ENCODE data around the gene AGBL4. TPM values are rescaled to one million over a fixed set of nuclear protein-coding genes. Genes with fewer than 3 reads are reported as not detected.
"Not testable (repeated sequence)": the region's sequence is repeated elsewhere in the genome, so short reads cannot be mapped to it uniquely, and the experiment has no call there.

AGBL4 gene
- total and polyA plus RNA-seq, 2 experiments from 2014 or later, result not detected

DNA sequence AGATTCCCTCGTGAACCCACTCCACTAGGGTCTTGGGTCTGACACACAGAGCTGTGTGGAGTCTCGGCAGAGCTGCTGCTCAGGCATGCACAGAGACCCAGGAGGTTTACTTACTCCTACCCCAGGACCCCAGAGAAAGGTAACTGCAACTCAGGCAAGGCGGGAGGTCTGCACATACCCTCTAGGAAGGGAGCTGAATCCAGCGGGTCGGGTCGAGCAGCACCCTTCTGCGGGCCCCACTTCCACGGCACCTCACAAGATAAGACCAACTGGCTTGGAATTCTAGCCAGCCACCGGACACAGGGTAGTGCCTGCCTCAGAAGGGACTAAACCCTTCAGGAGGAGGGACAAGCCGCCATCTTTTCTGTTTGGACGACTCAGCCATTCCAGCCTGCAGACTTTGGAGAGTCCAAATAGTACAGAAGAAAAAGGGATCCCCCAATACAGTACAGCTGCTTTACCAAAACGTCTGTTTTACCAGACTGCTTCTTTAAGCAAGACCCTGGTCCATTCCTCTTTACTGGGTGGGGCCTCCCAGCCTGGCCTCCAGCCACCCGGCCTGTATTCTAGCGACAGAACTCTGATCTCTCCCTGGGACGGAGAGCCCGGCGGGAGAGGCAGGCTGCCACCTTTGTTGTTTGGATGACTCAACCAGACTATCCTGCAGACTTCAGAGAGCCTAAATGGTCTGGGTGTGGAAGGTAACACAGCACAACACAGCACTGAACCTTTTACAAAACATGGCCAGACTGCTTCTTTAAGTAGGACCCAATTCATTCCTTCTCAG, 692.5 kb downstream of the AGBL4 start:
- Histone ChIP-seq H3K36me3 (ENCODE audit: low read depth) (no peaks in the 10 kb centered on the region), H3K9ac (no peak overlapping the region), H3K4me3 (no peak overlapping the region), H3K4me2 (ENCODE audit: unreplicated experiment) (no peak overlapping the region), H4K20me1 (ENCODE audit: insufficient read depth) (no peaks in the 10 kb centered on the region), H3F3A (ENCODE audit: insufficient read depth) (no peaks in the 10 kb centered on the region), H3K9me3 (ENCODE audit: low read depth) (no peaks in the 10 kb centered on the region), H3K4me1 (ENCODE audit: insufficient read depth) (no peaks in the 10 kb centered on the region), H3K79me2 (ENCODE audit: insufficient read depth) (no peaks in the 10 kb centered on the region), H2AFZ (no peak overlapping the region), H3K27me3 (replicated peaks; ENCODE audit: insufficient read depth) (no peaks in the 10 kb centered on the region), H3K9me2 (ENCODE audit: insufficient read depth) (no peaks in the 10 kb centered on the region), H3K27ac (no peak overlapping the region)
- in situ Hi-C loops (cut with MboI), result no loop called here
- WGBS, 2 experiments (ENCODE audit: low coverage in 1 of 2, low lambda C conversion rate in 2 of 2, missing lambda C conversion rate in 2 of 2), result 32 to 47% methylated on average over 17 of the region's 17 CpGs
- no peak for TF ChIP-seq EZH2 (IDR thresholded peaks at IDR 0.05; ENCODE audit: insufficient read depth, poor library complexity, severe bottlenecking)
- no peak for TF ChIP-seq EZH2phosphoT487 (IDR thresholded peaks at IDR 0.05; ENCODE audit: insufficient read depth, low read depth)
- DNase-seq, result no peak

DNA sequence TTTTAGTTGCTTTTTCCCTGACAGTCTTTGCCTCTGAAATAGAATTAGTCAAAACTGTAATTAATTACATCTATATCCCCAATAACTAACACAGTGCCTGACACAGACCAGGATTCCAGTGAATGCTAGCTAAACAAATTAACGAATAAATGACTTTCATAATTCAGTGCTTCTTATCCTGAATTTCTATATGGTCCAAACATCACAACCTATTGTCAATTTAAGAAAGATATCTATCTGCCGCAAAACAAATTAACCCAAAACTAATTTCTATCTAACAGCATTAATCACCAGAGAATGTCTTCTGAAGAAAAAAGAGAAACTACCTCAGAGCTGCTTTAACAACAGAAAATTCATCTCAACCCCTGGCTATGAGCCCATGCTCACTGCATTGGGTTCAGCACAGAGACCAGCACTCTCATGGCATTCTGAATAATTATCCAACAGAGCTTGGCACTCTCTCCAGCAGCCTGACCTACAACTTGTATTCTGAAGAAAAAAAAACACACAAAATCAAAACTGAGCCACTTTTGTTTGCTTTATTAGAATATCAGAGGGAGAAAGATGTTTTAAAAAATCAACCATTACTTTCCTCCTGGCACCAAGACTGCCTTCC, 699.7 kb downstream of the AGBL4 start:
- DNase-seq, result no peak
- H3F3A ChIP-seq (ENCODE audit: insufficient read depth), result no peaks in the 10 kb centered on the region
- H3K27me3 ChIP-seq (replicated peaks; ENCODE audit: insufficient read depth), result no peaks in the 10 kb centered on the region
- H3K36me3 ChIP-seq (ENCODE audit: low read depth), result no peaks in the 10 kb centered on the region
- H4K20me1 ChIP-seq (ENCODE audit: insufficient read depth), result no peaks in the 10 kb centered on the region
- no peak overlapping the region for H3K4me2 ChIP-seq (ENCODE audit: unreplicated experiment)
- H3K27ac ChIP-seq, result no peak overlapping the region
- no peak overlapping the region for H3K9ac ChIP-seq
- WGBS, 2 experiments (ENCODE audit: low coverage in 1 of 2, low lambda C conversion rate in 2 of 2, missing lambda C conversion rate in 2 of 2), result 37 to 43% methylated on average over 2 of the region's 2 CpGs
- in situ Hi-C loops (cut with MboI), result no loop called here
- H3K79me2 ChIP-seq (ENCODE audit: insufficient read depth), result no peaks in the 10 kb centered on the region
- H3K4me3 ChIP-seq, result no peak overlapping the region
- no peaks in the 10 kb centered on the region for H3K9me2 ChIP-seq (ENCODE audit: insufficient read depth)
- H3K4me1 ChIP-seq (ENCODE audit: insufficient read depth), result no peaks in the 10 kb centered on the region
- H2AFZ ChIP-seq, result no peak overlapping the region
- no peaks in the 10 kb centered on the region for H3K9me3 ChIP-seq (ENCODE audit: low read depth)
- TF ChIP-seq EZH2 (IDR thresholded peaks at IDR 0.05; ENCODE audit: insufficient read depth, poor library complexity, severe bottlenecking) (no peak), EZH2phosphoT487 (IDR thresholded peaks at IDR 0.05; ENCODE audit: insufficient read depth, low read depth) (no peak)

GRCh38 chr1:49320493-49320892, 703.3 kb downstream of the AGBL4 start:
- H3K79me2 ChIP-seq (ENCODE audit: insufficient read depth); H3K4me2 ChIP-seq (ENCODE audit: unreplicated experiment); in situ Hi-C loops (cut with MboI); H3F3A ChIP-seq (ENCODE audit: insufficient read depth); H4K20me1 ChIP-seq (ENCODE audit: insufficient read depth); H3K4me3 ChIP-seq; H3K9ac ChIP-seq; H3K9me3 ChIP-seq (ENCODE audit: low read depth); H3K4me1 ChIP-seq (ENCODE audit: insufficient read depth); H2AFZ ChIP-seq; H3K9me2 ChIP-seq (ENCODE audit: insufficient read depth); H3K27ac ChIP-seq; DNase-seq; H3K36me3 ChIP-seq (ENCODE audit: low read depth); H3K27me3 ChIP-seq (replicated peaks; ENCODE audit: insufficient read depth): not testable (repeated sequence)
- 11 to 23% methylated on average over 2 of the region's 2 CpGs for WGBS, 2 experiments (ENCODE audit: low coverage in 1 of 2, low lambda C conversion rate in 2 of 2, missing lambda C conversion rate in 2 of 2)

GRCh38 chr1:49319426-49319963, 704.3 kb downstream of the AGBL4 start:
- Histone ChIP-seq H3K9ac (no peak overlapping the region), H3K27me3 (replicated peaks; ENCODE audit: insufficient read depth) (no peaks in the 10 kb centered on the region), H3K9me2 (ENCODE audit: insufficient read depth) (no peaks in the 10 kb centered on the region), H3F3A (ENCODE audit: insufficient read depth) (no peaks in the 10 kb centered on the region), H3K36me3 (ENCODE audit: low read depth) (no peaks in the 10 kb centered on the region), H3K4me2 (ENCODE audit: unreplicated experiment) (no peak overlapping the region), H4K20me1 (ENCODE audit: insufficient read depth) (no peaks in the 10 kb centered on the region), H3K9me3 (ENCODE audit: low read depth) (no peaks in the 10 kb centered on the region), H3K27ac (no peak overlapping the region), H2AFZ (no peak overlapping the region), H3K4me3 (no peak overlapping the region), H3K79me2 (ENCODE audit: insufficient read depth) (no peaks in the 10 kb centered on the region), H3K4me1 (ENCODE audit: insufficient read depth) (no peaks in the 10 kb centered on the region)
- DNase-seq, result no peak
- TF ChIP-seq EZH2phosphoT487 (IDR thresholded peaks at IDR 0.05; ENCODE audit: insufficient read depth, low read depth), result no peak
- no peak for TF ChIP-seq EZH2 (IDR thresholded peaks at IDR 0.05; ENCODE audit: insufficient read depth, poor library complexity, severe bottlenecking)
- in situ Hi-C loops (cut with MboI), result no loop called here

All from GM23248 (cell line).